Hematopoietic multipotent progenitor cell treated with erythropoietin and hydrocortisone succinate and interleukin-3 and kit ligand, for 6 days (in vitro differentiated cells): ENCODE results near the gene KLHL8.

Experiments used
- DNase-seq: peaks from one replicate; pipeline ENCODE4 v3.0.0-alpha.2; 2015

KLHL8 gene

GRCh38 chr4:87120411-87121162 lies 99.8 kb downstream of the KLHL8 start:
- no peak for DNase-seq

- no peak for DNase-seq
Measured at GRCh38 chr4:87120010-87120409, 100.4 kb downstream of the KLHL8 start.

GRCh38 chr4:87118826-87119225 lies 101.6 kb downstream of the KLHL8 start:
- peak; percentile 47 for DNase-seq

- DNase-seq: no peak
Measured at GRCh38 chr4:87118421-87118820, 102.0 kb downstream of the KLHL8 start.

GRCh38 chr4:87117732-87118075 lies 102.7 kb downstream of the KLHL8 start:
- no peak for DNase-seq

GRCh38 chr4:87117051-87117731 lies 103.2 kb downstream of the KLHL8 start:
- DNase-seq: no peak

GRCh38 chr4:87116231-87116630 lies 104.2 kb downstream of the KLHL8 start:
- no peak for DNase-seq

GRCh38 chr4:87114245-87115062 lies 106.0 kb downstream of the KLHL8 start:
- no peak for DNase-seq

GRCh38 chr4:87112063-87112462 lies 108.4 kb downstream of the KLHL8 start:
- DNase-seq: peak; percentile 73
